Measurements from ENCODE around the gene CLEC16A. TPM values are rescaled to one million over a fixed set of nuclear protein-coding genes. Genes with fewer than 3 reads are reported as not detected.

Gene CLEC16A
- total RNA-seq, 4 donors from 2014 or later: 20.3 to 25.7 (median 25.1) TPM

DNA sequence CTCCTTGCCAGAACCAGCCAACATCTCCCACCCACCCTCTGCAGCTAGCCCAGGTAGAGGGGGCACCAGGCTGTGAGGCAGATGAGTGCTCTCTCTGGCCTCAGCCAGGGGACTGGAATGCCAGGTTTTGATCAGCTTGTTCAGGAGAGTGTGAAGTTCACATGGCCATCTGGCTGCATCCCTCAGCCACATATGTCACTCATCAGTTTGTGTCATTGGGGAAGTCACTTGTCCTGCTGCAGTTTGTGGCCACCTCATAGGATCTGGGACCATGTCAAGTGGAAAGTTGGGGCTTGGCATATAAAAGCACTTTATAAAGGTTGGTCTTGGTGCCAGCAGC lies 164.1 kb downstream of the CLEC16A start:
- intact Hi-C loops (cut with DNase I): no loop called here
- Histone ChIP-seq H3K27ac (peak overlapping the region in 1 of 4 donors; percentile 6), H3K4me1 (peaks cover 0 to 49% (median 25%) of the 10 kb centered on the region in 3 donors)

DNA sequence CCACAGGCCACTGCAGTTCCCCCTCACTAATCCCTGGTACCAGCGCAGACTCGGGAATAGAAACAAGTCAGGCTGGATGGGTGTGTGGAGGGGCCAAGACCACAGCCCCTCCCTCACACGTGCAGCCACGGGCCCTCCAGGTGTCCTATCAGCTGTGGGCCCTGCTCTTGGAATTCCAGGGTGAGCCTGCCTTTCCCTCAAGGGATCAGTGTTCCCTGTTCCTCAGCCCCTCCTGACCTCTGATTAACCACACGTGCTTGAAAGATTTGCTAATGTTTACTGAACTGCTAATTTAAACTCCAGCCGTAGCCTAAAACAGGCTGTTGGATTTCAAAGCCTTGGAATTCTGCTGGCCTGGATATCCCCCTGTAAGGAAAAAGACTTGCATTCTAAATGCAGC lies 165.2 kb downstream of the CLEC16A start:
- H3K9me3 ChIP-seq: no peaks in the 10 kb centered on the region
- H3K27me3 ChIP-seq: no peaks in the 10 kb centered on the region
- H3K4me3 ChIP-seq: no peak overlapping the region
- H3K4me1 ChIP-seq: peaks cover 0 to 49% (median 25%) of the 10 kb centered on the region in 3 donors
- H3K27ac ChIP-seq: peak overlapping the region in 3 of 4 donors; percentile 36 to 74 (median 56)
- no peak for DNase-seq
- intact Hi-C loops (cut with DNase I): no loop called here
- WGBS, 2 donors: 63 to 65% methylated on average over 2 to 5 of the region's 6 CpGs
- H3K36me3 ChIP-seq: no peaks in the 10 kb centered on the region
- TF ChIP-seq, protein P1, sequence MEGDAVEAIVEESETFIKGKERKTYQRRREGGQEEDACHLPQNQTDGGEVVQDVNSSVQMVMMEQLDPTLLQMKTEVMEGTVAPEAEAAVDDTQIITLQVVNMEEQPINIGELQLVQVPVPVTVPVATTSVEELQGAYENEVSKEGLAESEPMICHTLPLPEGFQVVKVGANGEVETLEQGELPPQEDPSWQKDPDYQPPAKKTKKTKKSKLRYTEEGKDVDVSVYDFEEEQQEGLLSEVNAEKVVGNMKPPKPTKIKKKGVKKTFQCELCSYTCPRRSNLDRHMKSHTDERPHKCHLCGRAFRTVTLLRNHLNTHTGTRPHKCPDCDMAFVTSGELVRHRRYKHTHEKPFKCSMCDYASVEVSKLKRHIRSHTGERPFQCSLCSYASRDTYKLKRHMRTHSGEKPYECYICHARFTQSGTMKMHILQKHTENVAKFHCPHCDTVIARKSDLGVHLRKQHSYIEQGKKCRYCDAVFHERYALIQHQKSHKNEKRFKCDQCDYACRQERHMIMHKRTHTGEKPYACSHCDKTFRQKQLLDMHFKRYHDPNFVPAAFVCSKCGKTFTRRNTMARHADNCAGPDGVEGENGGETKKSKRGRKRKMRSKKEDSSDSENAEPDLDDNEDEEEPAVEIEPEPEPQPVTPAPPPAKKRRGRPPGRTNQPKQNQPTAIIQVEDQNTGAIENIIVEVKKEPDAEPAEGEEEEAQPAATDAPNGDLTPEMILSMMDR (IDR thresholded peaks at IDR 0.05): no peak
- no peak for TF ChIP-seq POLR2A (IDR thresholded peaks at IDR 0.05)

More for the DNA sequence above, 164.1 kb downstream of the CLEC16A start:
- H3K4me3 ChIP-seq: no peak overlapping the region
- TF ChIP-seq POLR2A (IDR thresholded peaks at IDR 0.05): no peak
- TF ChIP-seq, protein P1 (IDR thresholded peaks at IDR 0.05): no peak
- H3K9me3 ChIP-seq: no peaks in the 10 kb centered on the region
- no peaks in the 10 kb centered on the region for H3K36me3 ChIP-seq
- DNase-seq: no peak
- H3K27me3 ChIP-seq: no peaks in the 10 kb centered on the region

DNA sequence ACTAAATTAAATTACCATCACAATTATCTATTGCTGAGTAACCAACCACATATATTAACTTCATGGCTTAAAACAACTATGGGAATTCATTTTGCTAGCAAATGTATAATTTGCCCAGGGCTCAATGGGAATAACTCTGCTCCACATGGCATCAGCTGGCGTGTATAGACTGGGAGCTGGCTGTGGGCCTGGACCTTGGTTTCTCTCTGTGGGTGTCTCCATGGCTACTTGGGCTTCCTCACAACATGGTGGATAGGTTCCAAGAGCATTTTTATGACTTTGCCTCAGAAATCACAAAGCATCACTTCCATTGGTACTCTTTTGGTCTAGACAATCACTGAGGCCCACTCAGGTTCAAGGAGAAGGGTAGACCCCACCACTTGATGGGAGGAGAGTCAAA lies 166.8 kb downstream of the CLEC16A start:
- TF ChIP-seq, protein P1 (IDR thresholded peaks at IDR 0.05): no peak
- TF ChIP-seq POLR2A (IDR thresholded peaks at IDR 0.05): no peak
- 84% methylated on average over 1 of the region's 1 CpG; no CpG with 5 or more reads in 1 of the 2 donors for WGBS, 2 donors
- H3K27ac ChIP-seq: no peak overlapping the region

DNA sequence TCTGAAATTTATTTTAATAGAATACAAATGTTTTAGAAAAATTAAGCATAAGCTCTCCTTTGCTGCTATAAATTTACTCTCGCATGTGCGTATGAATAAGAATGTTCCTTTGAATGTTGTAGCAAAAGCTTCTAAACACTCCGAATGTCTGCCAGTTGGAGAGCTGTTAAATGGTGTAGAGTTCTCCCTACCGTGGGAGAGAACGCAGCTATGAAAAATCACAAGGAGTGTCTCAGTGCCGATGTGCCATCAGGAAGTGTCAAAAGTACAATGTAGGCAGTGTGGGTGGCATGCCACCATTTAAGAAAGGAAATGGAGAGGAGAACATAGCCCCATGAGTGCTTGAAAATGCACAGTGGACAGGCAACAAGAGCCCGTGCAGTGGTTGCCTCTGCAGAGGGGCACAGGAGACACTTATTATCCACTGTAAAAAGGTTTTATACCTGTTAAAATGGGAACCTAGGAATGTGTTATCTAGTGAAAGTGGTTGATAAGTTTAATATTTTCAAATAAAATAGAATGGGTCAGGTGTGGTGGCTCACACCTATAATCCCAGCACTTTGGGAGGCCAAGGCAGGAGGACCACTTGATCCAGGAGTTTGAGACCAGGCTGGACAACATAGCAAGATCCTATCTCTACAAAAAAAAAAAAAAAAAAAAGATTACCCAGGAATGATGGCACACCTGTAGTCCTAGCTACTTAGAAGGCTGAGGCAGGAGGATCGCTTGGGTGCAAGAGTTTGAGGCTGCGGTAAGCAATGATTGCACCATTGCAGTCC lies 167.7 kb downstream of the CLEC16A start:
- H3K4me3 ChIP-seq: no peak overlapping the region
- 95 to 99% methylated on average over 9 of the region's 9 CpGs for WGBS, 2 donors
- no peak overlapping the region for H3K27ac ChIP-seq
- DNase-seq: no peak
- H3K27me3 ChIP-seq: no peaks in the 10 kb centered on the region
- intact Hi-C loops (cut with DNase I): no loop called here
- H3K9me3 ChIP-seq: no peaks in the 10 kb centered on the region
- H3K4me1 ChIP-seq: peaks cover 0 to 36% (median 14%) of the 10 kb centered on the region in 3 donors
- TF ChIP-seq, protein P1 (IDR thresholded peaks at IDR 0.05): no peak
- TF ChIP-seq POLR2A (IDR thresholded peaks at IDR 0.05): no peak
- peaks cover 0 to 9% (median 0%) of the 10 kb centered on the region in 3 donors for H3K36me3 ChIP-seq

More for the DNA sequence above, 166.8 kb downstream of the CLEC16A start:
- no peaks in the 10 kb centered on the region for H3K9me3 ChIP-seq
- no peak for DNase-seq
- intact Hi-C loops (cut with DNase I): no loop called here
- H3K4me1 ChIP-seq: peaks cover 0 to 36% (median 14%) of the 10 kb centered on the region in 3 donors
- no peak overlapping the region for H3K4me3 ChIP-seq
- H3K27me3 ChIP-seq: no peaks in the 10 kb centered on the region
- peaks cover 0 to 5% (median 0%) of the 10 kb centered on the region in 3 donors for H3K36me3 ChIP-seq

DNA sequence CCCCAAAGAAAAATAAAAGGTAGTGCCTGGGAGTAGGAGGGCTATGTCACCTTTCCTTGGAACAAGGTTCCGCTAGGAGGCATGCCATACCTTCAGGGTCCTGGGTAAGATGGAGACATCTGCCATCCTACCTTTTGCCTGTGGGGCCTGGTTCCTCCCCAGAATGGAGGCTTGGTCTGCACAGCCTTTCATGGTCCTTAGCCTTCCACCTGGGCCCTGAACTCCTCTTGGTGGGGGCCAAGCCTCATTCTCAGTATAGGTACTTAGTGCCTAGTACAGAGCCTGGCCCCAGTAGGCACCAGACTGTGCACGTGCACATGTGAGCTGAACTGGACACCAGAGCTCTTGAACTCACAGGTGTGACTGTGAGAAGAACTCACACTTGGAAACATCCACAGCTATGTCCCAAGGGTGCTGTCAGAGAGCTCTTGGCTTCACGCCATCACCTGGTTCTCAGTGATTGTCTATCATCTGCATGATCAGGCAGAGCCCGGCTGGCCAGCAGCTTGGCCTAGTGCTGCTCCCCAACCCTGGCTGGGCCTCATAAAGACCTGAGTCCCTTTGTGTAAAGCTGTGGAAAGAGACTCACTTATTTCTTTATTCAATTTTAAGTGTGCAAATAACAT lies 168.5 kb downstream of the CLEC16A start:
- Histone ChIP-seq H3K9me3 (no peaks in the 10 kb centered on the region), H3K27me3 (no peaks in the 10 kb centered on the region), H3K27ac (peak overlapping the region in 3 of 4 donors; percentile 18 to 37 (median 34)), H3K4me1 (peaks cover 0 to 31% (median 14%) of the 10 kb centered on the region in 3 donors), H3K4me3 (no peak overlapping the region), H3K36me3 (peaks cover 0 to 9% (median 0%) of the 10 kb centered on the region in 3 donors)
- TF ChIP-seq POLR2A (IDR thresholded peaks at IDR 0.05): no peak
- TF ChIP-seq, protein P1 (IDR thresholded peaks at IDR 0.05): no peak
- 39 to 52% methylated on average over 2 to 3 of the region's 4 CpGs for WGBS, 2 donors
- DNase-seq: no peak
- intact Hi-C loops (cut with DNase I): no loop called here
